B cell (primary cell): ENCODE measurements around the gene SMC6.

Experiments
- EZH2 ChIP-seq: IDR thresholded peaks from 2 replicates; pipeline ENCODE4 v1.6.1; 2012; ENCODE audit warnings: borderline replicate concordance, low read depth, mild to moderate bottlenecking, moderate library complexity, low read length; ENCODE audit not compliant: insufficient read depth, poor library complexity, severe bottlenecking
- TF ChIP-seq, protein P1 (sequence below): fragments of 200-600 bp; IDR thresholded peaks from one replicate; pipeline ENCODE4 v1.8.0; 2022; ENCODE audit warnings: antibody characterized with exemption, mild to moderate bottlenecking

DNA sequence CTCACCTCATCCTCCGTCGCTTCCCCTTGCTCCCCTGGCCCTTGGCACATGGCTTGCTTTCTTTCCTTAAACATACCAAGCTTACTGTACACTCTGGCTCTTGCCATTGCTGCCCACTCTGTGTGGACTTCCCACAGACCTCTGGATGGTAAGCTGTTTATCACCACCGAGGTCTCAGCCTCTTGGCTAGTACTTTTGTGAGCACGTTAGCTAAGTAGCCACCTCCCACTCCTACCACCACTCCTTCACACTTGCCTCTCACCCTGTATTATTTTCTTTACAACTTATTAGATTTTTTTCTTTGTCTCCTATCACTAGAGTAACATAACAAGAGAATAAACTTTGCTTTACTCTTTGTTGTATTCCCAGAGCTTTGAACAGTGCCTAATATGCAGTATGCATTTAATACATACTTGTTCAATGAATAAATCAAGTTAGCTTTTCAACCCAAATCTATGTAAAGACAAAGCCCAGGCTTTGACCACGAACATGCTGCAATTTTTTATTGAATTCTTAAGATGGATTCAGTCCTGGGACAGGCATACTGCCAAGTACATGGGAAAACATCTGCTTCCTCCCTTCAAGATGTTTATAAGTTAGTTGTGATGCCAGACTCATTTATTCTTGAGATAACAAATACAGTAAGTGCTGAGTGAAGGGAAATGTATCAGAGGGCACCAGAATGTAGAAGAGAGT is 37.7 kb upstream of the SMC6 start:
- no peak for TF ChIP-seq EZH2
- TF ChIP-seq, protein P1, sequence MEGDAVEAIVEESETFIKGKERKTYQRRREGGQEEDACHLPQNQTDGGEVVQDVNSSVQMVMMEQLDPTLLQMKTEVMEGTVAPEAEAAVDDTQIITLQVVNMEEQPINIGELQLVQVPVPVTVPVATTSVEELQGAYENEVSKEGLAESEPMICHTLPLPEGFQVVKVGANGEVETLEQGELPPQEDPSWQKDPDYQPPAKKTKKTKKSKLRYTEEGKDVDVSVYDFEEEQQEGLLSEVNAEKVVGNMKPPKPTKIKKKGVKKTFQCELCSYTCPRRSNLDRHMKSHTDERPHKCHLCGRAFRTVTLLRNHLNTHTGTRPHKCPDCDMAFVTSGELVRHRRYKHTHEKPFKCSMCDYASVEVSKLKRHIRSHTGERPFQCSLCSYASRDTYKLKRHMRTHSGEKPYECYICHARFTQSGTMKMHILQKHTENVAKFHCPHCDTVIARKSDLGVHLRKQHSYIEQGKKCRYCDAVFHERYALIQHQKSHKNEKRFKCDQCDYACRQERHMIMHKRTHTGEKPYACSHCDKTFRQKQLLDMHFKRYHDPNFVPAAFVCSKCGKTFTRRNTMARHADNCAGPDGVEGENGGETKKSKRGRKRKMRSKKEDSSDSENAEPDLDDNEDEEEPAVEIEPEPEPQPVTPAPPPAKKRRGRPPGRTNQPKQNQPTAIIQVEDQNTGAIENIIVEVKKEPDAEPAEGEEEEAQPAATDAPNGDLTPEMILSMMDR, result no peak
